GM21390 (cell line): ENCODE measurements around the gene PPP2R5A.
A peak's percentile ranks its signal among the peaks of the same experiment; 100 is the strongest.

ENCODE experiments used
- ATAC-seq: cut with Tn5 transposase; IDR thresholded peaks from one replicate; pipeline ENCODE4 v1.9.1; 2021; ENCODE audit not compliant: unreplicated experiment

The PPP2R5A gene

DNA sequence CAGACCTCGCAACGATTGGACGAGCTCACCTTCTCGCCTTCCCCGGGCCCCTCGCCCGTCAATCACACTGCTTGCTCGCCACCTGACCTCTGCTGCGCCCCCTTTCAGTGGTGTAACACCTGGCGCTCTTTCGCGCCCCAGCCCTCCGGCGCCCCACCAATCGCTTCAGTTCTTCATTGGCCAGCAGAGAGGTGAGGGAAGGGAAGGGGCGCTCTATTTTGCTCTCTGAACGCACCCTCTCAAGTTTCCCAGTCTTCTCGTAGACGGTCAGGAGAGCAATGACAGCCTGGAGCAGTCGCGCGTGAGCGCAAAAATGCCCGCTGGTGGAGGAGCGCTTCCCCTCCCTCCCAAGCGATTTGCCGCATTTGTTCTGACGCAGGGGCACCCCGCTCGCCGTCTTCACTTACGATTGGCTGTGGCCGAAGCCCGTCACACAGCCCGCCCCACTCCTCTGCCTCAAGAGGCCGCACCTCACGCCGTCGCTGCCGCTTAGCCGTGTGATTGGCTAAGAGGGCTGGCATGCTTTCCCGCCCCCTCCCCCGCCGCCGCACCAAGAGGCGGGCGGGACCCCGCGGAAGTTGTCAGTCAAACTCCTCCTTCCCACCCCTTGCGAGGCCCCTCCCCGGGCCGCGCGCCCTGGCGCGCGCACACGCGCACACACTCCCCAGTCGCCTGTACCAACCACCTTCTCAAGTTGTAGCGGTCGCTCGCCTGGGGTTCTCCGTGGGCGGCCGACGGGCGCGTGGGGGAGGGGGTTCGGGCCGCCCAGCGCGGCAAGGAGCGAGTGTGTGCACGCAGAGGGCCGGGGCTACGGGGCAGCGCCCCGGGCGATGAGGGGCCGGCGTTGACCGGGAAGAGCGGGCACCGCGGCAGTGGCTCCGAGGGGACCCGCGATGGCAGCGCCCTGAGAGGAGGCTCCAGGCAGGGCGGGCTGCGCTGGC is at the start of gene PPP2R5A:
Gene PPP2R5A, plus strand, starts transcription at position 667 of the 941 bp plus-strand sequence. CDS start 701 bp downstream, outside the sequence.
- ATAC-seq, result peak; percentile 86

DNA sequence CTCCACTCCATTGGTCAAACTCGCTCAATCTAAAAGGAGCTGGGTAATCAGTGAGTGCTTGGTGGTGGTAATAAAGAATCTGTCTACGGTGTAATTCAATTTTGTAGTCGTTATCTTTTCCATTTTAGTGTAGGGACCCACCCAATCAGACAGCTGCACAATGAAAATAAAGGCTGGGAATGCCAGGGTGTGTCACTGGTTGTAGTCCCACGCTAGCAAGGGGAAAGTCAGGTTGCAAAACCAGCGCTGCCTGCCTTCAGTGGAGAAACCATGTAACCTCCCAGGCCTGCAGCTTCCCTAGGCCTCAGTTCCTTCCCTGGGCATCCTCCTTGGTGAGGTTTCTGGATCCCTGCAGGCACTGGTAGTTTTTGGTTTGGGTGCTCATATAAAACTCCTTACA is 49.4 kb upstream of the PPP2R5A start:
- no peak for ATAC-seq

DNA sequence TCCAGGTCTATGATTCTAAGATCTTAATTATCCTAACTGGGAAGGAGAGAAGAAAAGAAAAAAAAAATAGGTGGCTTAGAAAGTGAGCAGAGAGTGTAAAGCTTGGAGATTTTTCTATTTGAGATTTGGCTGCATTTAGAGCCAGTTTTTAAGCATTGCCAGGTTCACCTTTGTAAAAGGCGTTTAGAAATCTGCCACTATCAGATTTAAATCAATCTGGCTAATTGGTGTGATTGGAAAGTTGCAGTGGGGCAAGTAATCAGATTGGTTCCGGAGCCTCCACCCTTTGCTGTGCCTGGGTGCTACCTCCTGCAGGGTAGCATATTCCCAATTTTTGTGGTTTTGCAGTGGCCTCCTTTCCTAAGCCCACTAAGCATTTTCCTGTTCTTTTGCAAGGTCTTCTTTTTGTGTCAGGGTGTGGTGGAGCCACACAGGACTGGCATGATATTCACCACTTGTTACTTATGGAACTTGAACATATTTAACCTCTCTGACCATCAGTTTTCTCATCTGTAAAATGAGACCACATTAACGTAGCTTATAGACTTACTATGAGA is 48.5 kb upstream of the PPP2R5A start:
- no peak for ATAC-seq

DNA sequence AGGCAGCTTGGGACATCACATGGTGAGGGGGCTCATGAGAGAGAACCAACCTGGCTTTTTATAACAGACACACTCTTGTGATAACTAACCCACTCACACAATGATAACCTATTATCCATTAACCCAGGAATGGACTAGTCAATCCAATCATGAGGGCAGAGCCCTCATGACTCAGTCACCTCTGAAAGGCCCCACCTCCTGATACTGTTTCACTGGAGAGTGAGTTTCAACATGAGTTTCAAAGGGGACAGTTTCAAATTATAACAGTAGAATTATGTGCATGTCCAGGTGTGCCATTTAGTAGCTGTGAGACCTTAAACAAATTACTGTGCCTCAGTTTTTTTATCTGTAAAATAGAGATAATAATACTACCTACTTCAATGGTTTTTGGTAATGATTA is 47.6 kb upstream of the PPP2R5A start:
- ATAC-seq, result peak; percentile 85

DNA sequence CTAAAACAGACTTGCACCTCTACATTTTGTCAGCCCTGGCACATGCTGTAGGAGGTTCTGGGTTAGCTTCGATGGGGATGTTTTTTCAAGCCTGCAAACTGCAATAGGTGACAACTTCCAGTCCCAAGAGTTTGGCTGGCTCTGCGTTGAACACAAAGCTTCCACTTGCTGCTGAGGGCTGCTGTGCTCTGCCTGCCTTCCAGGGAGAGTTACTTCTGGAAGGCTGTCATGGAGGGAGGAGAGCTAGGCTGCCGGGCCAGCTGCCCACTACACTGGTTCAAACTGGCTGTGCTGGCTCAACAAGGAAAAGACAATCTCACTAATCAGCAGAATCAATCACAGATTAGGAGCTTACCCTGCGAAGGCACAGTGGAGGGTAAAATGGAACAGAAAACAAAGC is 46.7 kb upstream of the PPP2R5A start:
- ATAC-seq, result no peak

DNA sequence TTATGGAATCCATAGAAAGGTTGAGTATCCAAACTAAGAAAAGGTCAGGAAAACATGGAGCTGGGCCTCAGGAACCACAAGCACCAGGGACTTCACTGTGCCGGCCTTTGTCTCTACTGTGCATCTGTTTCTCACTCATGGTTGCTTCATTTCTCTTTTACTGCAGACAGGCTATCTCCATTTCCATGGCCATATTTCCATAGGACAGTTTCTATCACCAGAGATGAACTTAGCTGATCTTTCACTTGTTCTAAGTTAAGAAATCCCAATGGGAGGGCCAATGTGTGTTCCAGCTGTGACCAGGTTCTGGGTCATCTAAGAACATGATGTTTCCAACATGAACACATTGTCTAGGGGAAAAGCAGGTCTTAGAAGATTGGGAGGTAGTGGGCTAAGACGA is 43.7 kb upstream of the PPP2R5A start:
- ATAC-seq, result no peak

DNA sequence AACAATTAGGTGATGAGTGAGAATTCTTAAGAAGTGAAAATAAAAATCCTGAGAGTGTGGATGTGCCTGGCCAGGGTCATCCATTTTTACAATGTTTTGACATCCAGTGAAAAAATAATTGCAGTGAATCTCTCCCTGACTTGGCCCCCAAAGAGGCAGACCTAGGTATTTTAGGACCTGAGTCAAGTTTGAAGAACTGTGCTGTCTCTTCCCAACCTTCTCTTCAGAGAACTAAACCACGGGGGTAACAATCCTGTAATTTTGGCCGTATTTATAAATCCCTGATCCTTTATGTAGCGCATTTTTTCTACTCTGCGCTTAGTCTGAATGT is 43.3 kb upstream of the PPP2R5A start:
- no peak for ATAC-seq

DNA sequence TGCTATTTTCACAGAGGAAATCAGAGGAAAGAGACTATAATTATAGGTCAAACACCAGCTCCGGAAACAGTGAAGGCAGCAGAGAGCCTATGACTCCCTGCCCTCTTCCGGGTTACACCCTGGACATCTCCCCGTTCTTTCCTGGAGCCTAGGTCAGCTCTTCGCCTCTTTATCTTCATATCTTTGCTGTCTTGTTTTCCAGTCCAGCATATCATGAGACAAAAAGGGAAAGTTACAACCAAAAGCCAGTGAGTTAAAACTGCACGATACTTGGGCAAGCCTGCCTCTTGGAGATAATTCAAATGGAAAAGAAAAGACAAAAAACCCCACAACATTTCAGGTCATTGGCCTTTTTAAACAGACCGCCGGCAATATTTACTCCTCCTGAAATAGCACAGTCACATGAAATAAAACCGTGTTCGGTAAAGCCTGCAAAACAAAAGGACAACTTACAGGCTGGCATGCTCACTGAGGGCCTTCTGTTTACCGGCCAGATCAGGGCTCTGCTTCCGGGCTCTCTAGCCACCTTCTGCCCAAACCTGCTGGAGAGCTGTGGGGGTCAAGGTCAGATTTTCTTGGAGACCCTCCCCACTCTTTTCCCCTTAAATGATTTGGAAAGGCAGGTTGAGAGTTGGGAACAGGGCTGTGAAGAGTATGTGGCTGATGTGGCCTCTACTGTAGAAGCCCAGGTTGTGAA is 42.8 kb upstream of the PPP2R5A start:
- no peak for ATAC-seq

DNA sequence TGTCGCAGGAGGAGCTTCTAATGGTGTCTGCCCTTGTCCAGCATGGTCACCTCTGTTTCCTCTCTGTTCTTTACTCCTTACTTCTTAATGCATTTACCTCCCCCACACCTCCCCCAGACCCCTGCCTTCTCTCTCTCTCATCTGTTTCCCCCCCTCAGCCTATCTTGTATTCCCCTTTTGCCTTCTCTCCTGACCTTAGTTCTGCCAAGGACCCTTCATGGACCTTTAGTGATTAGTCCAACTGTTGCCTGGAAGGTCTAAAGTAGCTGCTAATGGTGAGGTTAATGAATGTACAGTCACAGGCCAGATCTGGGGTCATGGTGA is 42.3 kb upstream of the PPP2R5A start:
- no peak for ATAC-seq

DNA sequence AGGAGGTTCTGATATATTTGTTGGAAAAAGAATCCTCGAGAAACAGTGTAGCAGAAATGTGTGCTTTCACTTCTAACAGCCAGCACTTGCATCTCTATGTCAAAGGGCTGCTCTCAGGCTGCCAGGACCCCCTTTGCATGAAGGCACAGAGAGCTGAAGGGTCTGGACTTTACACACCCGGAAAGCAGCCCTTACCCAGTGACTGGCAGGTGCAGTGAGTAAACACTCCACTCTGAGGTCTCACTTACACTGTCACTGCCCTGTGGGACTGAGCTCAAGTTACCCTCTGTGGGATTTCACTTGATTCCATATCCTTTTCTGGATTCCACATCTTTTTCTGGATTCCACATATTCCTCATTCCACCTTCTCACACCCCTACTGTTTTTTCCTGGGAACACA is 40.8 kb upstream of the PPP2R5A start:
- ATAC-seq, result no peak

DNA sequence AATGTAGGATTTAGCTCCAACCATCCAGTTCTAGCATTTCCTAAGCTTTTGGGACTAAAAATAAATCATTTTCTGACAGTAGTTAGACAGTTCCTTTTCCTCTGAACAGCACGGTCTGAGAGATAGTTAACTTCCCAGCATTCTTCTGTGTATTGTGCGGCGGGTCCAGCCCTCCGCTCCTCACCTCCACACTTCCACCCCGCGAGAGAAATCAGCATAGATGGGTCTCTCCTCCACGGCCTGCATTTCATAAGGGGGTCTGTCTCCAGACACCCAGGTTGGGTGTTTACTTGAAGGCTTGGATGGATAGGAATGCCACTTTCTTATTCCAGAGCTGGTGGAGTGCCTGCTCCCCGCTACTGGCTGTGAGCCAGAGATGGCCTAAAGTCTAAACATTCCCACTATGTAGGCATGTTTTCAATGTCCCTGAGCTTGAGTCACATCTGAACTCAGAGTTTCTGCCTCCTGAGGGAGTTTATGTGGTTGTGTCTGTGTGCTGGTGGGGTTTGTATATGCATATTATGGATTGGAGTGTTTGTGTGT is 38.0 kb upstream of the PPP2R5A start:
- no peak for ATAC-seq

DNA sequence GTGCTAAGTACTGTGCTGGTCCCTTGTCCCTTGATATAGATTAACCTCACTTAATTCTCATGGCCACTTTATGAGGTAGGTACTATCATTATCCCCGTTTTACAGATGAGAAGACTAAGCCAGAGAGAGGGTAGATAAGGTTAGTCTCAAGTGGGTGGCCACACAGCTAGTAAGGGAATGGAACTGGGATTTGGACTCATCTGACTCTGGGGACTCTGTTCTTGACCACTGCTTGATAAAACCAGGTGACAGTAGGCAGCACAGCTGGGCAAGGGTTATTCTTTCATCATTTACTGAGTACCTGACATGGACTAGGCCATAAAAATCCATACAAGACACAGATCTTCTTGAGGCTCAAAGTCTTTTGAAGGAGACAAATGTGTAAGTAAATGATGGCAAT is 37.2 kb upstream of the PPP2R5A start:
- no peak for ATAC-seq

DNA sequence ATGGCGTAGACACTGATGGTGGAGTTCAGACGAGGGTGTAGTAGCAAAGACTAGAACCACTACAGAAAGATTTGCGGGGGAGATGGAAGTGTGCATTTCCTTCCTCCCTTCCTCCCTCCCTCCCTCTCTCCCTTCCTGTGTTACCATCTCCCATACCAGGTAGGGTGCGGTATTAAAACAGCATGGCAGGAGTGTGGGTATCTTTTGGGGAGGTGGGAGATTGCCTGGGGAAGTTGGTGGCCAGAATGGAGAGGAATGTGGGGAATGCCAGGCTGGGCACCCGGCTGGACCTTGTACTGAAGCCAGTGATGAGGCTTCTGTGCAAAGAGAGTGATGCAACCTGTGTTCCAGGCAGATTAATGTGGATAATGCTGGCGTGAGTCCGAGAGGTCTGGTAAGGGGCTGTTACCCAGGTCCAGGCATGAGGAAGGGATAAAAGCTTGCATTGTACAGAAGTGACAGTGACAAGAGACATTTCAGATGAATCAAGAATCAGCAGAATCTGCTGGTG is 30.3 kb upstream of the PPP2R5A start:
- ATAC-seq, result no peak

DNA sequence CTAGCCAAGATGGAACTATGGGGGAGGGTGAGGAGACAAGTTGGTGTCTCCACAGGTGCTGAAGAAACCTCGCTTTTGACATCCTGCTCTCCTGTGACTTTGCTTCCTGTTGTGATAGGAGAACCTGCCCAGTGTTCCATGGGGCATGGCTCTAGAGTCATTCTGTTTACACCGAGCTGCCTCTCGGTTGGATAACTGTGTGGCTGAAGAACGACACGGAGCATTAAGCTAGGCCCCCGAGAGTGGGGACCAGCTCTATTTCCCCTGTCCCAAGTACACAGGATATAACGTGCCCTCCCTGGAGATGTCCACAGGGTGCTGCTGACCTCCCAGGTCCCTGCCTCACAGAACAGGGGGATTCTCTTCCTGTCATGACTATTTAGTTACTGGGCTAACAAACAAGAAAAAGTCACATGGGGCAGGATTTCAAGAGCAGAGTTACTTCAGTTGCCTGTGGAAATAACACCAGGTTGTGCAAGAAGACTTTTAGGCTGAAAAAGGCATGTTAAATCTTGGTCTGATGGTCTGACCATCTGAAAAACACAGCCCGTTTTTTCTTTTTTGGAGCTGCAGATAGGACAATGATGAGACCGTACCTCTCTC is 29.4 kb upstream of the PPP2R5A start:
- no peak for ATAC-seq

DNA sequence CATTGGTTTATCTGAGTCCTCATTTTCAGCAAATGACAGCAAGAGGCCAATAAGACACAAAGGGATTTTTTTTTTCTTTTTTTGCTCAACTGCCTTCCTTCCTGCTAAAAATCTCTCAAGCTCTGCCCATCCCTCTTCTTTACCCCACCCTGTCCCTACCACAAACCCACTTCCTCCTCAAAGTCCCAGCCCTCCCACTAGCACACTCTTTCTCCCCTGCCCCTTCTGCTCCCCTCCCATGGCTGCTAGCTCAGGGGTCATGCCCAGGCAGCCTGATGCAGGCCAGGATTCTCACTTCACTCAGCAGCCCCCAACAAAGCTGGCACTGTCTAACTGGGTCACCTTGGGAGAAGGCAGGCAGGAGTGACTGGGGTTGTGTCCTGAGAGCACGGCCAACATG is 28.8 kb upstream of the PPP2R5A start:
- ATAC-seq, result no peak

DNA sequence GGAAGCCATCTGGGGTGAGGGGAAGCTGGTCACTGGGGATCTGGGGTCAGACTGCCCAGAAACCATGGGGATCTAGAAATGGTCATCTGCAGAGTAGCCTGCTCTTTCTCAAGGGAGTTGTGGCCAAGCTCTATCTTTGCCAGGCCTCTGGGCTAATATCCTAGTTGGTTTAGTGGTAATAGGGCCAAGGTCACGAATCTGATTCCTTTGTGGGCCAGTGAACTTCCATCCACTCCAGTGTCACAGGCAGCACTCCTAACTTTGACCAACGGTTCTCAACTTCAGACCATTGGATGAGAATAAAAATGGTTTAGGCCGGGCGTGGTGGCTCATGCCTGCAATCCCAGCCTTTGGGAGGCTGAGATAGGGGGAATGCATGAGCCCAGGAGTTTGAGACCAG is 28.1 kb upstream of the PPP2R5A start:
- no peak for ATAC-seq

DNA sequence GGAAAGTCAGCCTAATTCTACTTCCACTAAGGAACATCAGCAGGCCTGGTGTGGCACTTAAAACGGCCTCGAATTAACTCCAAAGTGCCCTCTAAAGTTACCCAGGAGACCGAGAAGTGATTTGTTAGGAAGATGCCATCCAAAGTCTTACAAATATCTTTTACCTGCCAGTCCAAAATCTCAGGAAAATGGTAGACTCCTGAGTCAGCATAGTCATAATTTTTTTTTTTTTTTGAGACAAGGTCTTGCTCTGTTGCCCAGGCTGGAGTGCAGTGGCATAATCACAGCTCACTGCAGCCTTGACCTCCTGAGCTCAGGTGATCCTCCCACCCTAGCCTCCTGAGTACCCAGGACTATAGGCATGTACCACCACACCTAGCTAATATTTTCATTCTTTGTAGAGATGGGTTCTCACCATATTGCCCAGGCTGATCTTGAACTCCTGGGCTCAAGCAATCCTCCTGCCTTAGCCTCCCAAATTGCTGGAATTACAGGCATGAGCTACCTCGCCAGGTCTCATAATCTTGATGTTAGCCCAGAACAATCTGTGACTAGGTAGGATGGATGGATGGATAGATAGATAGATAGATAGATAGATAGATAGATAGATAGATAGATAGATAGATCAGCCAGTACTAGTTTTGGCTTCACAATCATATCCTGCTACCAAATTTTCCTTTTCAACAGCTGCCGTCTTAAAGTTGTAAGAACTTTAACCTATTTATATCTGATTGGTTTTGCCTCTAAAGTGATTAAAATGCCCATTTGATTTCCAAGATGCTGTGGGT is 25.3 kb upstream of the PPP2R5A start:
- ATAC-seq, result no peak

DNA sequence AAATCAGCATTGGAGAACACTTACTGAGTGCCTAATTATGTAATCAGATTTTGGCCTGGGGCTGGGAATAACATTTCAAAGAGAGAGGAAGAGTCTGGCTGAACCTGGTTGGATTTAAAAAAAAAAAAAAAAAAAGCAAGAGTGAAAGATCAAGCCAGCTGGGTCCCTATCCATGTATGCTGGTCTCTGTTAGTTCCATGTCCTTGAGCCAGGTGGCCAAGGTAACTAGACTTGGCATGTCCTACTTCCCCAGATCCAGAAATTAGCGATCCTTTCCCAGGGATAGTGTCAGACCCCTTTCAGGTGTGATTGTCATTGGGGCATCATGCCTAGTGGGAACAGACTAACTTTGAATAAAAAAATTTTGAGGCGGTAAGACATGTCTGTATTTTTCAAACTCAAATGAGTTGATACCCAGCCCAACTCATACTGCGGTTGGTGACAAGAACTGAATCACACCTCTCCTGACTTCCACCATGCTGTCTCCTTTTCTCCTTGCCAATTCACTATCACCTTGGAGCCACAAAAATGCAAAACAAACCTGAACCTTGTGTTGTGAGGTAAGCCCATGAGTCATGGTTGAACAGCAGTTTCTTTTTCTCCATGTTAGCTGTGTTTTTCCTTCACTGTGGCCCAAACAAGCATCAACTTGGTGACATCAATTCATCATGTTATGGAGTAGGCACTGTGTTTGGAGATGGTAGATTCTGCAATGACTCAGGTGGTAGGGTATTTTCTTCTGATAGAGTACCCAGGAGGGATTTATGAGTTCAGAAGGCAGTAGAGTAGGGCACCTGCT is 24.5 kb upstream of the PPP2R5A start:
- ATAC-seq, result no peak

DNA sequence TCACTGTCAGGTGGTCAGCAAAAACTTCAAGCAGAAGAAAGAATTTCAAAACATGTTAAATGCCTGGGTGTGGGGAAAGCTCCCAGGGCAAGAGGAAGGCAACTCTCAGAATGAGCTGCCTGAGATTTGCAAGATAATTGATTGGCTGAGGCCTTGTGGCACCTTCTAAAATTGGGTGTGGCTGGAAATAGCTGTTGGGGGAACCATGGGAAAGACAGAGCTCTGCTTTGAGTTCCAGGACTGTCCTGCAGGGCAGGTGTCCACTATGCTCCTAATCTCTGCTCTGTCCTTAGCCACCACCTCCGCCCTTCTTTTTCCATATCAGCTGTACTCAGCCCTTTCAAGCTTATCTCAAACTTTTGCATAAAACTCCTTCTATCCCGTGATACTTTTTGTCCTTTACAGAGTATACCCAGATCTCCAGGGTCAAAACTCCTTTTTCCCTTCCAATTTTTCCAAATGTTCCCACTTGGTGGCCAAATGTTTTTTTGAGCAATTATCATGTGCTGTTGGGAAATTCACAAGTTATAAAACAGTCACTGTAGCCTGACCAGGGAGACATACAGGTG is 23.8 kb upstream of the PPP2R5A start:
- ATAC-seq, result no peak
